G401 (cell line): Measurements from ENCODE around the gene BIVM. TPM values are rescaled to one million over a fixed set of nuclear protein-coding genes. Genes with fewer than 3 reads are reported as not detected.

Source experiments
- DNase-seq: peaks from one replicate; pipeline ENCODE4 v3.0.0-alpha.2; 2015; ENCODE audit warnings: low spot score
- in situ Hi-C: cut with HindIII; loops from 2 replicates; pipeline ENCODE4 v1.10.0; 2016; ENCODE audit warnings: low sequenced_read_pairs, mixed read lengths
- total RNA-seq: library from RNA; depleted of rRNA; stranded (reverse); fragments of >200 nt; shearing (Covaris generic); gene quantifications from 2 replicates; pipeline ENCODE4 v1.2.3, GENCODE V29; 2014

Gene BIVM
- total RNA-seq, 1 experiment from 2014 or later, result 20.0 TPM

GRCh38 chr13:102781591-102781990 lies 17.3 kb upstream of the BIVM start:
- in situ Hi-C loops, result no loop called here
- DNase-seq, result no peak

- DNase-seq, result no peak
- in situ Hi-C loops, result no loop called here
Observed at GRCh38 chr13:102784483-102784882, 14.4 kb upstream of the BIVM start.

GRCh38 chr13:102788683-102789082 lies 10.2 kb upstream of the BIVM start:
- in situ Hi-C loops, result no loop called here
- no peak for DNase-seq

- in situ Hi-C loops, result no loop called here
- DNase-seq, result no peak
Observed at GRCh38 chr13:102792396-102792795, 6.5 kb upstream of the BIVM start.

- no peak for DNase-seq
- in situ Hi-C loops, result no loop called here
Observed at GRCh38 chr13:102793611-102794355, 5.1 kb upstream of the BIVM start.

GRCh38 chr13:102799426-102800144 lies 666 bp downstream of the BIVM start:
- DNase-seq, result peak; percentile 48
- in situ Hi-C loops, result no loop called here

- peak; percentile 68 for DNase-seq
- in situ Hi-C loops, result no loop called here
Observed at GRCh38 chr13:102800145-102801041, 1.5 kb downstream of the BIVM start.

GRCh38 chr13:102805680-102806079 lies 6.8 kb downstream of the BIVM start:
- DNase-seq, result no peak
- in situ Hi-C loops, result no loop called here

- DNase-seq, result no peak
- in situ Hi-C loops, result no loop called here
Observed at GRCh38 chr13:102807699-102808098, 8.8 kb downstream of the BIVM start.

- in situ Hi-C loops, result no loop called here
- DNase-seq, result no peak
Observed at GRCh38 chr13:102812611-102813287, 13.8 kb downstream of the BIVM start.

GRCh38 chr13:102814025-102814607 lies 15.2 kb downstream of the BIVM start:
- in situ Hi-C loops, result no loop called here
- DNase-seq, result no peak

GRCh38 chr13:102814793-102815192 lies 15.9 kb downstream of the BIVM start:
- in situ Hi-C loops, result no loop called here
- DNase-seq, result no peak

GRCh38 chr13:102815788-102816187 lies 16.9 kb downstream of the BIVM start:
- in situ Hi-C loops, result no loop called here
- no peak for DNase-seq

- in situ Hi-C loops, result no loop called here
- no peak for DNase-seq
Observed at GRCh38 chr13:102816708-102817107, 17.8 kb downstream of the BIVM start.

GRCh38 chr13:102817241-102817640 lies 18.3 kb downstream of the BIVM start:
- no peak for DNase-seq
- in situ Hi-C loops, result no loop called here

GRCh38 chr13:102817907-102818306 lies 19.0 kb downstream of the BIVM start:
- DNase-seq, result no peak
- in situ Hi-C loops, result no loop called here

GRCh38 chr13:102825400-102825799 lies 26.5 kb downstream of the BIVM start:
- DNase-seq, result no peak

GRCh38 chr13:102825921-102826706 lies 27.2 kb downstream of the BIVM start:
- DNase-seq, result no peak
- in situ Hi-C loops, result no loop called here

More at GRCh38 chr13:102825400-102825799, 26.5 kb downstream of the BIVM start:
- in situ Hi-C loops, result no loop called here
